Kidney epithelial cell (primary cell): ENCODE data around the gene IRF3. TPM values are rescaled to one million over a fixed set of nuclear protein-coding genes. Genes with fewer than 3 reads are reported as not detected.

Experiments
- DNase-seq: peaks from one replicate; pipeline ENCODE4 v3.0.0-alpha.2; 2010; ENCODE audit warnings: low read depth
- H3K27me3 ChIP-seq: 2 replicates; pipeline ENCODE4 v1.6.0; 2011; ENCODE audit warnings: low read length; ENCODE audit not compliant: control insufficient read depth, insufficient read depth
- H3K36me3 ChIP-seq: 2 replicates; pipeline ENCODE4 v1.5.1; 2011; ENCODE audit warnings: low read length; ENCODE audit not compliant: control insufficient read depth, insufficient read depth
- H3K4me3 ChIP-seq: 2 replicates; pipeline ENCODE4 v1.5.1; 2011; ENCODE audit warnings: low read depth, mild to moderate bottlenecking, control low read depth, low read length
- CTCF ChIP-seq: IDR thresholded peaks from 2 replicates; pipeline ENCODE4 v1.5.1; 2011; ENCODE audit warnings: mild to moderate bottlenecking, moderate library complexity, low read length, control low read depth, inconsistent platforms; ENCODE audit not compliant: insufficient read depth, poor library complexity, severe bottlenecking
- total RNA-seq: library from RNA; depleted of rRNA; stranded (reverse); fragments of >200 nt; gene quantifications from 2 replicates; pipeline ENCODE4 v1.2.3, GENCODE V29; 2015

The IRF3 gene
- total RNA-seq, 1 donor from 2014 or later: 66.6 TPM

GRCh38 chr19:49688531-49689132, 23.0 kb upstream of the IRF3 start:
- H3K36me3 ChIP-seq: peaks cover 4% of the 10 kb centered on the region
- peaks cover 4% of the 10 kb centered on the region for H3K27me3 ChIP-seq
- H3K4me3 ChIP-seq: no peak overlapping the region
- TF ChIP-seq CTCF: no peak
- DNase-seq: no peak

DNA sequence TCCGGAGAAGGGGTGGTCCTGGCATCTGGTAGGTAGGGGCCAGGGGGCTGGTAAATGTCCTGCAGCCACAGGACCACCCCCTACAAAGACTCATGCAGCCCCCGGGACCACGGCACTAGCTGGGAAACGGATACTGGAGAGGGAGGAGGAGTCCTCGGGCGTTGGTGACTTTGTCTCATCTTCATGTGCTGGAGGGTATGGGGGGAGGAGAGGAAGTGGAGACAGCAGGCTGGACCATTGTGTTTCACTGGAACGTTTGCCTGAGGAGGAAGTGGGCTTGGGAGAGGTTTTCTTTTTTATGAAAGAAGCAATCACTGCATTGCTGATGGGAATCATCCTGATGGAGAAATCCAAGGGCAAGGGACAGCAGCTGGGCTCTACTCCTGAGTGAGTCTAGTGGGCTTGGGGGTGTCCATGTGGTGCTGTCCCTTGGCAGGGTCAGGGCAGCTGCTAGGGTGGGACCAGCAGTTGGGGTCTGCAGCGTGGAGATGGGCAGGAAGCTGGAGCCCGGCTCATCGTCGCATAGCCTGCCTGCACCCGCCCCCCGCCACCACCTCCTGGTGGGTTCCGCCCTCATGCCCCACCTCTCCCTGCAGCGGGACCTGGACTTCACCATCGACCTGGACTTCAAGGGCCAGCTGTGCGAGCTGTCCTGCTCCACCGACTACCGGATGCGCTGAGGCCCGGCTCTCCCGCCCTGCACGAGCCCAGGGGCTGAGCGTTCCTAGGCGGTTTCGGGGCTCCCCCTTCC, 22.1 kb upstream of the IRF3 start:
- Histone ChIP-seq H3K4me3 (no peak overlapping the region), H3K27me3 (peaks cover 4% of the 10 kb centered on the region), H3K36me3 (peaks cover 4% of the 10 kb centered on the region)
- TF ChIP-seq CTCF: no peak
- DNase-seq: no peak

GRCh38 chr19:49687150-49687549, 21.5 kb upstream of the IRF3 start:
- no peak for TF ChIP-seq CTCF
- Histone ChIP-seq H3K27me3 (peaks cover 4% of the 10 kb centered on the region), H3K4me3 (no peak overlapping the region), H3K36me3 (peaks cover 6% of the 10 kb centered on the region)
- DNase-seq: no peak

GRCh38 chr19:49686503-49687088, 20.9 kb upstream of the IRF3 start:
- DNase-seq: no peak
- Histone ChIP-seq H3K4me3 (no peak overlapping the region), H3K36me3 (peaks cover 8% of the 10 kb centered on the region), H3K27me3 (peaks cover 4% of the 10 kb centered on the region)
- no peak for TF ChIP-seq CTCF

GRCh38 chr19:49685845-49686332, 20.2 kb upstream of the IRF3 start:
- Histone ChIP-seq H3K4me3 (no peak overlapping the region), H3K27me3 (peaks cover 4% of the 10 kb centered on the region), H3K36me3 (peaks cover 8% of the 10 kb centered on the region)
- no peak for TF ChIP-seq CTCF
- no peak for DNase-seq
